ENCODE measurements around the gene CMTR1. TPM values are rescaled to one million over a fixed set of nuclear protein-coding genes. Genes with fewer than 3 reads are reported as not detected.
"Not testable (repeated sequence)": the region's sequence is repeated elsewhere in the genome, so short reads cannot be mapped to it uniquely, and the experiment has no call there.

The CMTR1 gene
- total RNA-seq, 2 donors from 2014 or later = 20.3 to 24.4 TPM

DNA sequence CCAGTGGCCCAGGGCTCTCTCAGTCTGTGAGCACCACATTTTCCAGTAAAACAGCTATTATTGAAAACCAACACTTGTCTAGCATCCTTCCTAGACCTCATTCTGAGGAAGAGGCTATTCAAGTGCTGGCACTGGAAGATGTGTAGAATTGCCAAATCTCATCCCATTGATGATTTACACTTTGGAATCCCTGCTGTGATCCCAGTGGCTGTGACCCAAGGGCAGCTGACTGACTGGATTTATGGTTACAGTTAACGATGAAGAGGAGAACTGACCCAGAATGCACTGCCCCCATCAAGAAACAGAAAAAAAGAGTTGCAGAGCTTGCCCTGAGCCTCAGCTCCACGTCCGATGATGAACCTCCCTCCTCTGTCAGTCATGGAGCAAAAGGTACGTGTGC is 2.4 kb downstream of the CMTR1 start:
- H3K9me3 ChIP-seq = no peaks in the 10 kb centered on the region
- no peak overlapping the region for H3K4me3 ChIP-seq
- TF ChIP-seq, protein P1, sequence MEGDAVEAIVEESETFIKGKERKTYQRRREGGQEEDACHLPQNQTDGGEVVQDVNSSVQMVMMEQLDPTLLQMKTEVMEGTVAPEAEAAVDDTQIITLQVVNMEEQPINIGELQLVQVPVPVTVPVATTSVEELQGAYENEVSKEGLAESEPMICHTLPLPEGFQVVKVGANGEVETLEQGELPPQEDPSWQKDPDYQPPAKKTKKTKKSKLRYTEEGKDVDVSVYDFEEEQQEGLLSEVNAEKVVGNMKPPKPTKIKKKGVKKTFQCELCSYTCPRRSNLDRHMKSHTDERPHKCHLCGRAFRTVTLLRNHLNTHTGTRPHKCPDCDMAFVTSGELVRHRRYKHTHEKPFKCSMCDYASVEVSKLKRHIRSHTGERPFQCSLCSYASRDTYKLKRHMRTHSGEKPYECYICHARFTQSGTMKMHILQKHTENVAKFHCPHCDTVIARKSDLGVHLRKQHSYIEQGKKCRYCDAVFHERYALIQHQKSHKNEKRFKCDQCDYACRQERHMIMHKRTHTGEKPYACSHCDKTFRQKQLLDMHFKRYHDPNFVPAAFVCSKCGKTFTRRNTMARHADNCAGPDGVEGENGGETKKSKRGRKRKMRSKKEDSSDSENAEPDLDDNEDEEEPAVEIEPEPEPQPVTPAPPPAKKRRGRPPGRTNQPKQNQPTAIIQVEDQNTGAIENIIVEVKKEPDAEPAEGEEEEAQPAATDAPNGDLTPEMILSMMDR (IDR thresholded peaks at IDR 0.05) = no peak
- H3K4me1 ChIP-seq = peaks cover 7% of the 10 kb centered on the region
- no peak overlapping the region for H3K9ac ChIP-seq (ENCODE audit: low read depth in 2 of 2, low read length in 2 of 2)
- peaks cover 5% of the 10 kb centered on the region for H3K36me3 ChIP-seq
- intact Hi-C loops (cut with DNase I) = no loop called here
- no peak for DNase-seq
- no peaks in the 10 kb centered on the region for H3K27me3 ChIP-seq
- no peak overlapping the region for H3K27ac ChIP-seq

DNA sequence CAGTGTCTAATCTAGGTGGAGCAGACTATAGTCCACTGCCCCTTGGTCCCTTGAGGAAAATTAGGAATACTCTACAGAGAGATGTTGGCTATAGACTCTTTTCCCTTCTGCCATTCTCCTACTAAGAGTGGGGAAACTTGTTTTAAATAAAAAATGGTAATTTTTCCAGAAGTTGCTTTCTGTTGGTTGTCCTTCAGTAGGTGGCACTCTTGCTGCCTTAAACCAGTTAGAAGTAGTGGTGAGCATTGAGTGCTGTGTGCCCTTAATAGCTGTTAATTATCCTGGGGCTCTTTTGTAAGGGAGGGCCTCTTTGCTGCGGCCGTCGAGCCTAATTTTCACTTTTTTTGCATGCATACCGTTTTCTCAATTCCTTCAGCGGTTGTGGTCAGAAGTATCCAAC is 2.8 kb downstream of the CMTR1 start:
- Histone ChIP-seq H3K27ac (no peak overlapping the region), H3K9ac (ENCODE audit: low read depth in 2 of 2, low read length in 2 of 2) (no peak overlapping the region), H3K4me3 (no peak overlapping the region), H3K27me3 (no peaks in the 10 kb centered on the region), H3K4me1 (peaks cover 7% of the 10 kb centered on the region), H3K9me3 (no peaks in the 10 kb centered on the region), H3K36me3 (peaks cover 5% of the 10 kb centered on the region)
- DNase-seq = no peak
- intact Hi-C loops (cut with DNase I) = no loop called here
- TF ChIP-seq, protein P1 (IDR thresholded peaks at IDR 0.05) = no peak

DNA sequence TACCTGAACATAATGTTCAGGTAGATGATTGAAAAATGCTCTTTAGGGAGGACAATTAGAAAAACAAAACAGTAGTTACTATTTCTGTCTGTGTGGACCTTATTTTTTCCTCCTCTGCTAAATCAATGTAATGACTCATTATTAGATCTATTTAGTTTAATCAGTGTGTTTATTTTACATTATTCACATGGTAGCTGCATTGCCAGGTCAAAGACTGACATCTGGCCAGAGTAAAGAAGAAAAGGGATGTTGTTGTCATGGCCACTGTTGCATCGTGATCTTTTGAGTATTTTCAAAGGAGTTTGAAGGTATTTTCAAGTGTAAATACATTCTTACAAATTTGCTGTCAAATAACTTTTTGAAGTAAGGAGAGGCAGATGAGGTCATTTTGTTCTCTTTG is 5.9 kb downstream of the CMTR1 start:
- H3K9ac ChIP-seq (ENCODE audit: low read depth in 2 of 2, low read length in 2 of 2) = no peak overlapping the region
- intact Hi-C loops (cut with DNase I) = no loop called here
- no peak overlapping the region for H3K4me3 ChIP-seq
- H3K36me3 ChIP-seq = peaks cover 5% of the 10 kb centered on the region
- TF ChIP-seq, protein P1 (IDR thresholded peaks at IDR 0.05) = no peak
- no peak overlapping the region for H3K27ac ChIP-seq
- DNase-seq = no peak
- H3K27me3 ChIP-seq = no peaks in the 10 kb centered on the region
- no peaks in the 10 kb centered on the region for H3K9me3 ChIP-seq
- peaks cover 13% of the 10 kb centered on the region for H3K4me1 ChIP-seq

DNA sequence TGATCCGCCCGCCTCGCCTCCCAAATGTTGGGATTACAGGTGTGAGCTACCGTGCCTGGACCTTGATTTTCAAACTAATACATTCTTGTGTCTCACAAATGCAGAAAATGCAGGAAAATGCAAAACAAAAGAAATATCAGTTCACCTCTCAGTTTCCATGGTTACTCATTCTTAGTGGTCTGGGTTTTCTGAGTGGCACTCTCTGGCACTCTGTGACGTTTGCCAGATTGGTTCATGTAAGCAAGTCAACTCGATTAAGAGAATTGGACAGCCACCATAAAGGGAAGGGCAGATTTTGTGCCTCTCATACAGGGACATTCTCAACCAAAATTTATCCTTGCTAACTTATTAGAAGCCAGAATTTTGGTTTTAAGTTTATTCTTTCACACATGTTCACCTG is 8.6 kb downstream of the CMTR1 start:
- Histone ChIP-seq H3K27ac (no peak overlapping the region), H3K4me1 (peaks cover 7% of the 10 kb centered on the region), H3K4me3 (no peak overlapping the region), H3K9ac (ENCODE audit: low read depth in 2 of 2, low read length in 2 of 2) (no peak overlapping the region), H3K36me3 (peaks cover 5% of the 10 kb centered on the region), H3K9me3 (no peaks in the 10 kb centered on the region), H3K27me3 (no peaks in the 10 kb centered on the region)
- intact Hi-C loops (cut with DNase I) = no loop called here
- no peak for DNase-seq
- TF ChIP-seq, protein P1 (IDR thresholded peaks at IDR 0.05) = no peak

DNA sequence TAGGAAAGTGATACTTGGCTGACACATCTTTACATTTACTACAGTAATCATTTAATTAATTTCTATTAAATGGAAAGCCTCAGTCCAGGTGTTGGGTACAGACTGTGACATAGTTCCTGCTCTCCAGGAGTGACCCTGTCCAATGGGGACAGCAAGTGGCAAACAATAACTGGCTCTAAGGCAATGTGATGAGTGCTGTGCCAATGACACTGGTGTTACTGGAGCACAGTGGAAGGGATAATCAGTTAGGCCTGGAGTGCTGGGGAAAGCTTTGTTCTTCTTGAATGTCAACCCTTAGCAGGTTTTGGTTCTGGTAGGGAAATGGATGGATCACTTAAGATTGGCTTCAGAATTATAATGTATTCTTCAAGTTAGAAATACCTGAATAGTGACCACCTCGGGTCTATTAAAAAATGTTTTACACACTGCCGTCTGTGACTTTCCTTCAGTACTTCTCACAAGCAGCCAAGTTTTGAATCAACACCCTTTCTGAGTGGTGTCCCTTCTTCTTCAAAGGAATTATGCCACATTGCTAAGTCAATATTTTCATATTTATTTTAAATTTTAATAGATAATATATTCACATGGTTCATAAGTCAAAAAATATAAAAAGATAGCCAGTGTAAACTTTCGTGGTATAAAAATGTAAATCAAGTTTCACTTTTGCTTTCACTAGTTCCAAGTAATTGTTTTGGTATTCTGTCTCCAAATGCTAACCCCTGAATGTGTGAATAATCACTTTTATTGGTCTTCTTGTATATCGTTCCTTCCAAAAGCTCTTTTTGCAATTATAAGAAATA is 9.6 kb downstream of the CMTR1 start:
- Histone ChIP-seq H3K4me3 (peak overlapping the region; percentile 11), H3K36me3 (peaks cover 5% of the 10 kb centered on the region), H3K27me3 (no peaks in the 10 kb centered on the region), H3K27ac (peak overlapping the region; percentile 29), H3K4me1 (peaks cover 7% of the 10 kb centered on the region), H3K9ac (ENCODE audit: low read depth in 2 of 2, low read length in 2 of 2) (no peak overlapping the region), H3K9me3 (no peaks in the 10 kb centered on the region)
- DNase-seq = no peak
- TF ChIP-seq, protein P1 (IDR thresholded peaks at IDR 0.05) = no peak
- intact Hi-C loops (cut with DNase I) = no loop called here

DNA sequence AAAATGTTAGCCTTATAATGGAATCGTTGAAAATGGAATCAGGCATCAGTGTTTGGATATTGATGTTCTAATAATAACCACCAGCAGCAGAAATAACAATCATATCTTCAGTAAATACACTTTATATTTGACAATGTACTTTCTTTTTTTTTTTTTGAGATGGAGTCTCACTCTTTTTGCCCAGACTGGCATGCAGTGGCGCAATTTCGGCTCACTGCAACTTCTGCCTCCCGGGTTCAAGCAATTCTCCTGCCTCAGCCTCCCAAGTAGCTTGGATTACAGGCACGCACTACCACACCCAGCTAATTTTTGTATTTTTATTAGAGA is 10.2 kb downstream of the CMTR1 start:
- H3K9ac ChIP-seq (ENCODE audit: low read depth in 2 of 2, low read length in 2 of 2); intact Hi-C loops (cut with DNase I); H3K4me1 ChIP-seq; H3K36me3 ChIP-seq; H3K27me3 ChIP-seq; H3K9me3 ChIP-seq; DNase-seq: not testable (repeated sequence)
- Histone ChIP-seq H3K27ac (peak overlapping the region; percentile 29), H3K4me3 (peak overlapping the region; percentile 11)

Data from colonic mucosa (tissue), 4 donors.